Mesenchymal stem cell (in vitro differentiated cells and primary cell): ENCODE results near the gene DUS1L.

ENCODE experiments used
- DNase-seq: peaks from one replicate; pipeline ENCODE4 v3.0.0-alpha.2; 2013
- H2AFZ ChIP-seq: one replicate; pipeline ENCODE4 v1.6.1; 2013; ENCODE audit warnings: low read depth, mild to moderate bottlenecking, control low read depth, inconsistent platforms, low read length, moderate library complexity
- H2AK5ac ChIP-seq: 2 replicates; pipeline ENCODE4 v1.6.1; 2013; ENCODE audit warnings: low read length, moderate library complexity, mild to moderate bottlenecking, inconsistent platforms; ENCODE audit not compliant: severe bottlenecking
- H2BK120ac ChIP-seq: one replicate; pipeline ENCODE4 v1.6.1; 2013; ENCODE audit warnings: low read depth, mild to moderate bottlenecking, inconsistent platforms, low read length, moderate library complexity
- H2BK12ac ChIP-seq, 2 experiments: one replicate each; pipeline ENCODE4 v1.6.1; 2013; ENCODE audit warnings: inconsistent platforms in 2 of 2, low read length in 2 of 2, mild to moderate bottlenecking in 2 of 2, moderate library complexity in 2 of 2, control low read depth in 1 of 2
- H2BK15ac ChIP-seq: one replicate; pipeline ENCODE4 v1.6.1; 2013; ENCODE audit warnings: mild to moderate bottlenecking, low read depth, inconsistent platforms; ENCODE audit not compliant: poor library complexity, severe bottlenecking
- H2BK5ac ChIP-seq: 2 replicates; pipeline ENCODE4 v1.6.1; 2013; ENCODE audit warnings: low read depth, mild to moderate bottlenecking, low read length, control low read depth, inconsistent platforms; ENCODE audit not compliant: poor library complexity, severe bottlenecking
- H3K14ac ChIP-seq, 2 experiments: one replicate each; pipeline ENCODE4 v1.6.1; 2013; ENCODE audit warnings: inconsistent platforms in 2 of 2, low read length in 2 of 2, control low read depth in 1 of 2, mild to moderate bottlenecking in 1 of 2, moderate library complexity in 1 of 2
- H3K18ac ChIP-seq, 2 experiments: one replicate each; pipeline ENCODE4 v1.6.1; 2013; ENCODE audit warnings: inconsistent platforms in 2 of 2, low read length in 2 of 2, control low read depth in 1 of 2, low read depth in 1 of 2, mild to moderate bottlenecking in 1 of 2
- H3K23ac ChIP-seq, 2 experiments: one replicate each; pipeline ENCODE4 v1.6.1; 2013; ENCODE audit warnings: inconsistent platforms in 2 of 2, low read length in 2 of 2, mild to moderate bottlenecking in 2 of 2, moderate library complexity in 2 of 2, control low read depth in 1 of 2
- H3K27ac ChIP-seq: 2 replicates; pipeline ENCODE4 v1.5.1; 2013; ENCODE audit warnings: mild to moderate bottlenecking, moderate library complexity, low read length, control low read depth, inconsistent platforms; ENCODE audit not compliant: poor library complexity, severe bottlenecking
- H3K27me3 ChIP-seq, 2 experiments: 2 replicates each; pipeline versions ENCODE4 v1.6.1 to v1.7.0; 2013; ENCODE audit warnings: low read length in 2 of 2, mild to moderate bottlenecking in 2 of 2, moderate library complexity in 2 of 2, control low read depth in 1 of 2, inconsistent platforms in 1 of 2; ENCODE audit not compliant: control insufficient read depth in 1 of 2, insufficient read depth in 1 of 2
- H3K36me3 ChIP-seq, 2 experiments: 2 replicates each; pipeline versions ENCODE4 v1.6.1 to v1.7.0; 2013; ENCODE audit warnings: low read length in 2 of 2, control low read depth in 1 of 2, inconsistent platforms in 1 of 2, low read depth in 1 of 2, mild to moderate bottlenecking in 1 of 2; ENCODE audit not compliant: insufficient read depth in 2 of 2, control insufficient read depth in 1 of 2
- H3K4ac ChIP-seq, 2 experiments: one replicate each; pipeline ENCODE4 v1.6.1; 2013; ENCODE audit warnings: inconsistent platforms in 2 of 2, low read length in 2 of 2, mild to moderate bottlenecking in 2 of 2, moderate library complexity in 2 of 2, control low read depth in 1 of 2, low read depth in 1 of 2
- H3K4me1 ChIP-seq: 2 replicates; pipeline ENCODE4 v1.6.1; 2013; ENCODE audit warnings: low read depth, low read length, control low read depth; ENCODE audit not compliant: control insufficient read depth, insufficient read depth
- H3K4me2 ChIP-seq: 2 replicates; pipeline ENCODE4 v1.6.1; 2013; ENCODE audit warnings: low read length, mild to moderate bottlenecking, inconsistent platforms; ENCODE audit not compliant: poor library complexity, severe bottlenecking
- H3K4me3 ChIP-seq, 2 experiments: 2 replicates each; pipeline versions ENCODE4 v1.5.1 to v1.7.0; 2013; ENCODE audit warnings: low read length in 2 of 2, mild to moderate bottlenecking in 2 of 2, control low read depth in 1 of 2, low read depth in 1 of 2; ENCODE audit not compliant: insufficient read depth in 1 of 2
- H3K79me1 ChIP-seq: replicated peaks from 2 replicates; pipeline ENCODE4 v1.6.1; 2013; ENCODE audit warnings: mild to moderate bottlenecking, control low read depth, low read length, inconsistent platforms; ENCODE audit not compliant: poor library complexity, severe bottlenecking
- H3K9ac ChIP-seq: 2 replicates; pipeline ENCODE4 v1.7.0; 2013; ENCODE audit warnings: mild to moderate bottlenecking, low read length, moderate library complexity
- H3K9me3 ChIP-seq: 2 replicates; pipeline ENCODE4 v1.7.0; 2013; ENCODE audit warnings: mild to moderate bottlenecking, low read length; ENCODE audit not compliant: control insufficient read depth
- H4K8ac ChIP-seq: one replicate; pipeline ENCODE4 v1.6.1; 2013; ENCODE audit warnings: inconsistent platforms, mild to moderate bottlenecking, low read length, moderate library complexity
- H4K91ac ChIP-seq: one replicate; pipeline ENCODE4 v1.6.1; 2013; ENCODE audit warnings: mild to moderate bottlenecking, low read length, inconsistent platforms
- WGBS: methylation state at CpG from one replicate; pipeline ENCODE4 v1.1.7; 2013; ENCODE audit warnings: mixed read lengths; 5-methylcytosine and 5-hydroxymethylcytosine counted together

The DUS1L gene

DNA sequence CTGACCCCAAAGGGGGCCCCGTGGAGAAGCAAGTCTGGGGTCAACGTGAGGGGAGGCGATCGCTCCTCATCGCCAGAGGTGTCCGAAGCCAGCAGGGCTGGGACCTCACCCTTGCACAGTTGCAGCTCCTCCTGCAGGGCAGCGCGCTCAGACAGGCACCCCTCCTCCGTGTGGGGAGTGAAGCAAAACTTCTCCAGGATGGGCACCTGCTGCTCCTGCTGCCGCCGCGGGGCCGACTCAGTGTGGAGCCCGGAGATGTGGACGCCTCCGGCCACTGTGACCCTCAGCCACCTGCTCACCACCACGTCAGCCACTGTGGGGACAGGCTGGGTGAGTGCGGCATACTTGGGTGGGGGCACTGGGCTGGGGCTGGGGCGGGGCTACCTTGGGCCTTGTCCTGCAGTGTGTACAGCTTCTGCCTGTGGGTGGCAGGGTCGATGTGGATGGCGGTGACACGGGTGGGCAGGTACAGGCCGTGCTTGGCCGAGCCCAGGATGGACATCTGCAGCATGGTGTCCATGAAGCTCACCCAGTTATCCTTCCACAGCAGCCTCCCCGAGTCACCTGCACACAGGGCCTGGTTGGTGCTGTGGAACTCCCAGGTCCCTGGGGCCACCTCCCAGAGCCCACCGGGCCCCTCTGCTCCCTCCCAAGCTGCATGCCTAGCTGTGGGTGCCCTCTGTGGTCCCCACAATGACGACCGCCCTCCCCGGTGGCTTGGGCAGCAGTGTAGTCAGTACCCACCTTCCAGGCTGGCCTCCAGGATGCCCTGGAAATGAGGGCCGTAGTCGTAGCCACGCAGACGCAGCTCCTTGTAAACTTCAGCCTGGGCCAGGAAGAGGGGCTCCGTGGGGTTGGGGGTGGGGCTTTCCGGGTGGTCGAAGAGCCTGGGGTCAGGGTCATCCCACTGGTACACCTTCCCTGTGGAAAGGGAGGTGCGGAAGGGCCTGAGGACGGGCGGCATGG is 21.6 kb upstream of the DUS1L start:
- H3K4me2 ChIP-seq = no peak overlapping the region
- no peak overlapping the region for H3K4ac ChIP-seq

GRCh38 chr17:82085931-82086764 is 20.5 kb upstream of the DUS1L start:
- no peak overlapping the region for H4K91ac ChIP-seq
- no peak overlapping the region for H3K23ac ChIP-seq
- no peak overlapping the region for H2AFZ ChIP-seq
- H3K4ac ChIP-seq = no peak overlapping the region
- no peak overlapping the region for H2BK5ac ChIP-seq
- peaks cover 51% of the 10 kb centered on the region for H3K79me1 ChIP-seq
- H3K4me2 ChIP-seq = no peak overlapping the region
- no peak for DNase-seq
- no peak overlapping the region for H3K9ac ChIP-seq
- H2AK5ac ChIP-seq = no peak overlapping the region
- H3K4me3 ChIP-seq = no peak overlapping the region
- H3K9me3 ChIP-seq = no peaks in the 10 kb centered on the region
- H2BK15ac ChIP-seq = no peak overlapping the region
- H3K4me1 ChIP-seq = peaks cover under 1% of the 10 kb centered on the region
- no peak overlapping the region for H3K14ac ChIP-seq
- peaks cover 96 to 100% of the 10 kb centered on the region in 2 experiments for H3K36me3 ChIP-seq
- no peak overlapping the region for H2BK120ac ChIP-seq
- no peak overlapping the region for H2BK12ac ChIP-seq
- no peak overlapping the region for H3K18ac ChIP-seq
- no peak overlapping the region for H3K27ac ChIP-seq
- 96% methylated on average over 25 of the region's 25 CpGs for WGBS
- no peak overlapping the region for H4K8ac ChIP-seq
- H3K27me3 ChIP-seq = no peaks in the 10 kb centered on the region

More for the DNA sequence above, 21.6 kb upstream of the DUS1L start:
- no peak overlapping the region for H3K4me3 ChIP-seq
- H2AFZ ChIP-seq = no peak overlapping the region
- H3K4me1 ChIP-seq = no peaks in the 10 kb centered on the region
- no peak overlapping the region for H3K27ac ChIP-seq
- no peak overlapping the region for H2BK120ac ChIP-seq
- no peak overlapping the region for H3K14ac ChIP-seq
- H4K8ac ChIP-seq = no peak overlapping the region
- H2BK5ac ChIP-seq = no peak overlapping the region
- H2BK15ac ChIP-seq = no peak overlapping the region
- no peak overlapping the region for H3K23ac ChIP-seq
- H2AK5ac ChIP-seq = no peak overlapping the region
- no peak overlapping the region for H3K9ac ChIP-seq
- DNase-seq = no peak
- no peak overlapping the region for H4K91ac ChIP-seq
- 96% methylated on average over 39 of the region's 39 CpGs for WGBS
- H3K79me1 ChIP-seq = peaks cover 54% of the 10 kb centered on the region
- H3K18ac ChIP-seq = no peak overlapping the region
- H3K36me3 ChIP-seq = peaks cover 97 to 100% of the 10 kb centered on the region in 2 experiments
- H2BK12ac ChIP-seq = no peak overlapping the region
- H3K9me3 ChIP-seq = no peaks in the 10 kb centered on the region
- no peaks in the 10 kb centered on the region for H3K27me3 ChIP-seq

DNA sequence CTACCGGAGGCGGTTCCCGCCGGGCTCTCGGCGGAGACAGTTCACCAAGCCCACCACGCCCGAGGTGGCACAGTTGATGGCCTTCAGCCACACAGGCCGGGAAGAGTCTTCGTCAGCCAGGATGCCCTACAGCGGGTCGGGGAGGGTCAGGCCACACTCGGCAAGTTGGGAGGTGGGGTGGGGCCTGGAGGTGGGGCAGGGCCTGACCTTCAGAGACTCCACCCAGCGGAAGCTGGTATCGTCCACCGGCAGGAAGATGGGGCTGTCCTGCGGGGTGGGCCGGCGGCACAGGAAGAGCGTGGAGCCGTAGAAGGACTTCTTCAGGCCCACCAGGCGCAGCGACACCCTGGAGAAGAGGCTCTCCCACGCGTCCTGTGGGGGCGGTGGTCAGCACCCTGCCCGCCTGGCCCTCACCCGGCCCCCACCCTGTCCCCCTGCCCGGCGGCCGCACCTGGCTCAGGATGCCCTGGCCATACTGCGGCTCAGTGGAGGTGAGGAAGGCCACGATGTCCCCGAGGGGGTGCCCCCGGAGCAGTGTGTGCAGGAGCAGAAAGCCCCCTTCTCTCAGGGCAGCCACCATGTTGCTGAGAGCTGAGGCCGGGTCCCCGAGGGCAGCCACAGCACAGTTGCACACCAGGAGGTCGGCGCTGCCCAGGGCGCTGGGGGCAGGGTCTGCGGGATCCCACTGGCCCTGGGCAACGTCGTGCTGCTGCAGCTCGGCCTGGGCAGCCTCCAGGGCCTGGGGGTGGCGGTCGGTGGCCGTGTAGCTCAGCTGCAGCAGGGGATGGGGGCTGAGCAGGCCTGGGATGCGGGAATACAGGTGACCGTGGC is 19.6 kb upstream of the DUS1L start:
- Histone ChIP-seq H3K4ac (no peak overlapping the region), H3K79me1 (peaks cover 52% of the 10 kb centered on the region), H3K18ac (no peak overlapping the region), H3K27me3 (no peaks in the 10 kb centered on the region), H2BK5ac (no peak overlapping the region), H3K36me3 (peaks cover 97 to 100% of the 10 kb centered on the region in 2 experiments), H3K23ac (no peak overlapping the region), H3K14ac (no peak overlapping the region), H2BK15ac (no peak overlapping the region), H2AK5ac (no peak overlapping the region), H3K4me3 (no peak overlapping the region), H3K27ac (no peak overlapping the region), H3K4me1 (peaks cover 3% of the 10 kb centered on the region), H4K91ac (no peak overlapping the region), H4K8ac (no peak overlapping the region), H3K9ac (no peak overlapping the region), H2BK12ac (no peak overlapping the region), H3K9me3 (no peaks in the 10 kb centered on the region), H3K4me2 (no peak overlapping the region), H2AFZ (no peak overlapping the region), H2BK120ac (no peak overlapping the region)
- no peak for DNase-seq
- 92% methylated on average over 49 of the region's 49 CpGs for WGBS
